Measurements from ENCODE around the gene CPNE9.

Gene CPNE9
- total RNA-seq: 0.20 to 1.6 reads per million in 2 donors

GRCh38 chr3:9703736-9704346 lies at the start of gene CPNE9:
Gene CPNE9, plus strand, starts transcription at chr3:9703833. Its CDS starts 164 bp downstream, at chr3:9703997.
- DNase-seq: no peak

- DNase-seq: no peak
Observed at GRCh38 chr3:9659849-9660248, 43.8 kb upstream of the CPNE9 start.

GRCh38 chr3:9660972-9661371 lies 42.7 kb upstream of the CPNE9 start:
- DNase-seq: no peak

- DNase-seq: no peak
Observed at GRCh38 chr3:9664119-9664751, 39.4 kb upstream of the CPNE9 start.

GRCh38 chr3:9666704-9667445 lies 36.8 kb upstream of the CPNE9 start:
- DNase-seq: no peak

- no peak for DNase-seq
Observed at GRCh38 chr3:9669277-9669676, 34.4 kb upstream of the CPNE9 start.

GRCh38 chr3:9669720-9670432 lies 33.8 kb upstream of the CPNE9 start:
- no peak for DNase-seq

- DNase-seq: no peak
Observed at GRCh38 chr3:9673082-9673481, 30.6 kb upstream of the CPNE9 start.

GRCh38 chr3:9673752-9674151 lies 29.9 kb upstream of the CPNE9 start:
- no peak for DNase-seq

GRCh38 chr3:9675736-9676290 lies 27.8 kb upstream of the CPNE9 start:
- DNase-seq: no peak

- no peak for DNase-seq
Observed at GRCh38 chr3:9676785-9677184, 26.8 kb upstream of the CPNE9 start.

GRCh38 chr3:9678493-9678892 lies 25.1 kb upstream of the CPNE9 start:
- DNase-seq: no peak

- no peak for DNase-seq
Observed at GRCh38 chr3:9679476-9680080, 24.1 kb upstream of the CPNE9 start.

GRCh38 chr3:9681011-9681722 lies 22.5 kb upstream of the CPNE9 start:
- DNase-seq: no peak

- no peak for DNase-seq
Observed at GRCh38 chr3:9681723-9682081, 21.9 kb upstream of the CPNE9 start.

- no peak for DNase-seq
Observed at GRCh38 chr3:9682096-9682495, 21.5 kb upstream of the CPNE9 start.

- DNase-seq: no peak
Observed at GRCh38 chr3:9683426-9683825, 20.2 kb upstream of the CPNE9 start.

GRCh38 chr3:9685216-9686049 lies 18.2 kb upstream of the CPNE9 start:
- DNase-seq: no peak

GRCh38 chr3:9686050-9686550 lies 17.5 kb upstream of the CPNE9 start:
- DNase-seq: no peak

GRCh38 chr3:9686703-9687102 lies 16.9 kb upstream of the CPNE9 start:
- no peak for DNase-seq

- DNase-seq: no peak
Observed at GRCh38 chr3:9687514-9687913, 16.1 kb upstream of the CPNE9 start.

All from T-helper 2 cell (primary cell).